SK-N-SH (cell line): ENCODE results near the gene ABHD8.

ENCODE experiments used
- EP300 ChIP-seq, 2 experiments: IDR thresholded peaks; 2 replicates each; pipeline versions ENCODE4 v1.4.0 to v1.6.1; 2012; ENCODE audit warnings: borderline replicate concordance in 1 of 2, low read depth in 1 of 2, low read length in 1 of 2
- EZH2phosphoT487 ChIP-seq: fragments of 200-600 bp; sonication (generic); IDR thresholded peaks from 2 replicates; pipeline ENCODE4 v1.6.1; 2017; ENCODE audit warnings: low read depth, mixed run types, mild to moderate bottlenecking, antibody characterized with exemption, moderate library complexity, borderline replicate concordance
- RAD21 ChIP-seq: IDR thresholded peaks from 2 replicates; pipeline ENCODE4 v1.6.1; 2012; ENCODE audit warnings: mild to moderate bottlenecking, low read length
- TF ChIP-seq, protein P1 (sequence below): fragments of 200-600 bp; sonication (generic); IDR thresholded peaks from 2 replicates; pipeline ENCODE4 v1.6.1; 2017; ENCODE audit warnings: antibody characterized with exemption, mild to moderate bottlenecking, moderate library complexity
- TF ChIP-seq, protein P2 (sequence below): IDR thresholded peaks from 2 replicates; pipeline ENCODE4 v1.4.0; 2012; ENCODE audit warnings: low read depth
- TF ChIP-seq, protein P3 (sequence below): IDR thresholded peaks from 2 replicates; pipeline ENCODE4; 2012
- TF ChIP-seq, protein P4 (sequence below): fragments of 150-350 bp; IDR thresholded peaks from 2 replicates; pipeline ENCODE4 v1.6.1; 2017; ENCODE audit warnings: antibody characterized with exemption, low read length, low read depth, borderline replicate concordance

DNA sequence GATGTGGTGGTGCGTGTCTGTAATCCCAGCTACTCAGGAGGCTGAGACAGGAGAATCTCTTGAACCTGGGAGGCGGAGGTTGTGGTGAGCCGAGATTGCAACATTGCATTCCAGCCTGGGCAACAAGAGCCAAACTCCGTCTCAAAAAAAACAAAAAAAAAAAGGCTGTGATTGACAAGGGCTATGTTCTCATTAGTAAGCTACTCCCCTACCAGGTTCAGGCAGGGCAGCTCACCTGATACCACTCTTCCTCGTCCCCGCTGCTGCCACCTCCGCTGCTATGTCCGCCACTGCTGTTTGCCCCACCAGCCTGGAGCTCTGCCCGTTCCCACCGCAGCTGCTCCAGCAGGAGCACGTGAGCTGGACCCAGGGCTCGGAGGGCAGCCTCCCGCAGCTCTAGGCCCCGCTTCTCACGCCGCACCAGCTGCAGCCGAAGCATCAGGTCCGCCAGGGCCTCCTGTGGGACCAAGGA lies 48.0 kb downstream of the ABHD8 start:
- TF ChIP-seq, protein P1, sequence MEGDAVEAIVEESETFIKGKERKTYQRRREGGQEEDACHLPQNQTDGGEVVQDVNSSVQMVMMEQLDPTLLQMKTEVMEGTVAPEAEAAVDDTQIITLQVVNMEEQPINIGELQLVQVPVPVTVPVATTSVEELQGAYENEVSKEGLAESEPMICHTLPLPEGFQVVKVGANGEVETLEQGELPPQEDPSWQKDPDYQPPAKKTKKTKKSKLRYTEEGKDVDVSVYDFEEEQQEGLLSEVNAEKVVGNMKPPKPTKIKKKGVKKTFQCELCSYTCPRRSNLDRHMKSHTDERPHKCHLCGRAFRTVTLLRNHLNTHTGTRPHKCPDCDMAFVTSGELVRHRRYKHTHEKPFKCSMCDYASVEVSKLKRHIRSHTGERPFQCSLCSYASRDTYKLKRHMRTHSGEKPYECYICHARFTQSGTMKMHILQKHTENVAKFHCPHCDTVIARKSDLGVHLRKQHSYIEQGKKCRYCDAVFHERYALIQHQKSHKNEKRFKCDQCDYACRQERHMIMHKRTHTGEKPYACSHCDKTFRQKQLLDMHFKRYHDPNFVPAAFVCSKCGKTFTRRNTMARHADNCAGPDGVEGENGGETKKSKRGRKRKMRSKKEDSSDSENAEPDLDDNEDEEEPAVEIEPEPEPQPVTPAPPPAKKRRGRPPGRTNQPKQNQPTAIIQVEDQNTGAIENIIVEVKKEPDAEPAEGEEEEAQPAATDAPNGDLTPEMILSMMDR = no peak
- TF ChIP-seq, protein P2, sequence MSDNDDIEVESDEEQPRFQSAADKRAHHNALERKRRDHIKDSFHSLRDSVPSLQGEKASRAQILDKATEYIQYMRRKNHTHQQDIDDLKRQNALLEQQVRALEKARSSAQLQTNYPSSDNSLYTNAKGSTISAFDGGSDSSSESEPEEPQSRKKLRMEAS = no peak
- TF ChIP-seq EP300 (IDR thresholded peaks at IDR 0.05; ENCODE audit: borderline replicate concordance in 1 of 2, low read depth in 1 of 2, low read length in 1 of 2) (no peak), RAD21 (no peak), EZH2phosphoT487 (no peak)
- TF ChIP-seq, protein P3, sequence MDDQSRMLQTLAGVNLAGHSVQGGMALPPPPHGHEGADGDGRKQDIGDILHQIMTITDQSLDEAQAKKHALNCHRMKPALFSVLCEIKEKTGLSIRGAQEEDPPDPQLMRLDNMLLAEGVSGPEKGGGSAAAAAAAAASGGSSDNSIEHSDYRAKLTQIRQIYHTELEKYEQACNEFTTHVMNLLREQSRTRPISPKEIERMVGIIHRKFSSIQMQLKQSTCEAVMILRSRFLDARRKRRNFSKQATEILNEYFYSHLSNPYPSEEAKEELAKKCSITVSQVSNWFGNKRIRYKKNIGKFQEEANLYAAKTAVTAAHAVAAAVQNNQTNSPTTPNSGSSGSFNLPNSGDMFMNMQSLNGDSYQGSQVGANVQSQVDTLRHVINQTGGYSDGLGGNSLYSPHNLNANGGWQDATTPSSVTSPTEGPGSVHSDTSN = no peak
- TF ChIP-seq, protein P4, sequence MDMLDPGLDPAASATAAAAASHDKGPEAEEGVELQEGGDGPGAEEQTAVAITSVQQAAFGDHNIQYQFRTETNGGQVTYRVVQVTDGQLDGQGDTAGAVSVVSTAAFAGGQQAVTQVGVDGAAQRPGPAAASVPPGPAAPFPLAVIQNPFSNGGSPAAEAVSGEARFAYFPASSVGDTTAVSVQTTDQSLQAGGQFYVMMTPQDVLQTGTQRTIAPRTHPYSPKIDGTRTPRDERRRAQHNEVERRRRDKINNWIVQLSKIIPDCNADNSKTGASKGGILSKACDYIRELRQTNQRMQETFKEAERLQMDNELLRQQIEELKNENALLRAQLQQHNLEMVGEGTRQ = no peak
